Measurements from ENCODE around the gene GPR137B. TPM values are rescaled to one million over a fixed set of nuclear protein-coding genes. Genes with fewer than 3 reads are reported as not detected.

GPR137B gene
- total and polyA plus RNA-seq, 11 donors, result 14.9 to 49.8 (median 43.7) TPM

DNA sequence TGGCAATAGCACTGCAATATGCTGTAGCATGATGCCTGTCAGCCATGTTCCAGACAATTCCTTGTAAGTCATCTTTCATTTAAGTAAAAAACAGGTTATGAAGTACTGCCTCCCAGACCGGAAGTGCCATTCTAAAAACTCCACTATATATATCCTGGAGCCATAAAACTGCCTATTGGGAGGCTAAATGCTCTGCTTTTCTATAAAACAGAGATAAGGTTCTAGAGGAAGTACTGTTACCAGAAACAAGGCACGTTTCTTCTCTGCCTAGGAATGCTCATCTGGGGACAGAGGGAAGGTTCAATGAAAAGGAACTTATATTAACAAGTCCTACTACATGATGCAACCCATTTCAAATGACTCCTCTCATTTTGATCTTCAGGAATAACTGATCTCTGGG, 66.8 kb downstream of the GPR137B start:
- no peak for ATAC-seq
- H3K4me1 ChIP-seq, result peaks cover 0 to 22% (median 7%) of the 10 kb centered on the region in 12 donors
- no peak for DNase-seq

GRCh38 chr1:236209713-236210112, 67.4 kb downstream of the GPR137B start:
- no peak overlapping the region for H3K4me3 ChIP-seq
- peaks cover 0 to 49% (median 7%) of the 10 kb centered on the region in 9 donors for H3K36me3 ChIP-seq
- no peaks in the 10 kb centered on the region for H3K27me3 ChIP-seq
- peaks cover 0 to 21% (median 7%) of the 10 kb centered on the region in 12 donors for H3K4me1 ChIP-seq
- no peak overlapping the region for H3K27ac ChIP-seq
- no peaks in the 10 kb centered on the region for H3K9me3 ChIP-seq
- ATAC-seq (no peak), DNase-seq (no peak)
- TF ChIP-seq POLR2A (IDR thresholded peaks at IDR 0.05), result no peak
- no peak for TF ChIP-seq CTCF (IDR thresholded peaks at IDR 0.05)
- intact Hi-C loops (cut with DNase I), result no loop called here

More for the DNA sequence above, 66.8 kb downstream of the GPR137B start:
- Histone ChIP-seq H3K27ac (no peak overlapping the region), H3K9me3 (no peaks in the 10 kb centered on the region), H3K27me3 (no peaks in the 10 kb centered on the region), H3K4me3 (no peak overlapping the region), H3K36me3 (peaks cover 0 to 50% (median 7%) of the 10 kb centered on the region in 9 donors)
- intact Hi-C loops (cut with DNase I), result no loop called here
- TF ChIP-seq CTCF (IDR thresholded peaks at IDR 0.05), result no peak
- no peak for TF ChIP-seq POLR2A (IDR thresholded peaks at IDR 0.05)
- 44 to 56% (median 47%) methylated on average over 2 of the region's 2 CpGs for WGBS, 4 donors

DNA sequence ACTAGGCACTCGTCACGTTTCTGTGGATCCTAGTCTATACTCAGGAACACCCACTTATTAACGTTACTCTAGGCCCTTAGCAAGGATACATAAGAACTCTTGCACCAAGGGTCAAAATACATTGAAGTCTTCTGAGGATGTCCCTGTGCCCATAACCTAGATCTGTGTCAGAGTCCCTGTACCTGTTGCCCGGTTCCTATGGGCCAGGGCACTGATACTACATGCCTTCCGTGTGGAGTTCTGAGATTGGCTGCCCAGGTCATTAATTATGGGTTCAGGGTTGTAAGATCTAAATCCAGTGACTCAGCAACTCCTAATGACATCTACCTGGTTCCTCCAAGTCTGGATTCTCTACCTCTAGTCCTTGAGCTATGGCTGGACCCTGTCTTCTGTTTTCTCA, 69.5 kb downstream of the GPR137B start:
- Histone ChIP-seq H3K36me3 (peaks cover 0 to 48% (median 9%) of the 10 kb centered on the region in 9 donors), H3K27me3 (no peaks in the 10 kb centered on the region), H3K9me3 (no peaks in the 10 kb centered on the region), H3K27ac (no peak overlapping the region), H3K4me1 (peaks cover 0 to 14% (median 1%) of the 10 kb centered on the region in 12 donors), H3K4me3 (no peak overlapping the region)
- no peak for TF ChIP-seq POLR2A (IDR thresholded peaks at IDR 0.05)
- TF ChIP-seq CTCF (IDR thresholded peaks at IDR 0.05), result no peak
- intact Hi-C loops (cut with DNase I), result no loop called here
- WGBS, 4 donors, result 96 to 99% (median 98%) methylated on average over 5 of the region's 5 CpGs
- no peak for ATAC-seq
- DNase-seq, result no peak

- no peak for TF ChIP-seq CTCF (IDR thresholded peaks at IDR 0.05)
- TF ChIP-seq POLR2A (IDR thresholded peaks at IDR 0.05), result no peak
- Histone ChIP-seq H3K4me3 (no peak overlapping the region), H3K4me1 (peaks cover 0 to 10% (median 0%) of the 10 kb centered on the region in 12 donors), H3K27ac (no peak overlapping the region), H3K27me3 (no peaks in the 10 kb centered on the region), H3K36me3 (peaks cover 0 to 53% (median 16%) of the 10 kb centered on the region in 9 donors), H3K9me3 (no peaks in the 10 kb centered on the region)
- intact Hi-C loops (cut with DNase I), result no loop called here
- 77 to 92% (median 86%) methylated on average over 3 of the region's 3 CpGs for WGBS, 4 donors
- no peak for ATAC-seq
- no peak for DNase-seq
These were observed 71.2 kb downstream of the GPR137B start for GRCh38 chr1:236213534-236213933.

Measured in heart left ventricle (tissue), 16 donors.